IMR-90 (cell line): ENCODE measurements around the gene HDHD3. TPM values are rescaled to one million over a fixed set of nuclear protein-coding genes. Genes with fewer than 3 reads are reported as not detected.
A peak's percentile ranks its signal among the peaks of the same experiment; 100 is the strongest.

Experiments
- ATAC-seq: fragments of 200-7000 bp; cut with Tn5 transposase; 2 replicates; pipeline ENCODE4 v1.9.1; 2020; ENCODE audit warnings: low read depth, mild to moderate bottlenecking, moderate library complexity
- BruUV-seq: library from RNA; stranded (reverse); fragments of 400-500 nt; replicated peaks from 2 replicates; lab custom pipeline; 2021; lab: Mats Ljungman, UMichigan
- CTCF ChIA-PET: fragments of 300-600 bp; formaldehyde crosslinking; extraction: SDS; loops from one replicate; lab custom pipeline; 2021; ENCODE audit warnings: antibody characterized with exemption; lab: Yijun Ruan, JAX
- POLR2A ChIA-PET: fragments of 300-600 bp; sonication (Branson Sonifier 250); formaldehyde crosslinking; loops from one replicate; lab custom pipeline; 2022; ENCODE audit warnings: antibody characterized with exemption; ENCODE audit not compliant: unreplicated experiment; lab: Charles Lee
- DNase-seq: peaks from one replicate; pipeline ENCODE4 v3.0.0; 2013
- H2AFZ ChIP-seq: replicated peaks from 2 replicates; pipeline ENCODE3; 2013; ENCODE audit warnings: low read length, mild to moderate bottlenecking; ENCODE audit not compliant: poor library complexity
- H2AK5ac ChIP-seq: 2 replicates; pipeline ENCODE4 v1.6.1; 2013; ENCODE audit warnings: low read depth, low read length, inconsistent platforms
- H2AK9ac ChIP-seq: replicated peaks from 2 replicates; pipeline ENCODE3; 2013; ENCODE audit warnings: mild to moderate bottlenecking, low read depth, low read length, moderate library complexity; ENCODE audit not compliant: poor library complexity
- H2BK120ac ChIP-seq: 2 replicates; pipeline ENCODE4 v1.6.1; 2013; ENCODE audit warnings: low read depth, low read length, inconsistent platforms
- H2BK15ac ChIP-seq: 3 replicates; pipeline ENCODE4 v1.6.1; 2013; ENCODE audit warnings: low read depth, low read length, inconsistent platforms
- H2BK20ac ChIP-seq: 2 replicates; pipeline ENCODE4 v1.6.1; 2013; ENCODE audit warnings: low read depth, mild to moderate bottlenecking, inconsistent platforms, low read length, moderate library complexity
- H2BK5ac ChIP-seq: 2 replicates; pipeline ENCODE4 v1.6.1; 2013; ENCODE audit warnings: mild to moderate bottlenecking, low read depth, low read length, inconsistent platforms; ENCODE audit not compliant: poor library complexity, severe bottlenecking
- H3K14ac ChIP-seq: replicated peaks from 2 replicates; pipeline ENCODE4 v1.6.1; 2013; ENCODE audit warnings: low read depth, low read length, inconsistent platforms
- H3K18ac ChIP-seq: 2 replicates; pipeline ENCODE4 v1.6.1; 2013; ENCODE audit warnings: low read depth, low read length, control low read depth
- H3K23ac ChIP-seq: 2 replicates; pipeline ENCODE4 v1.6.1; 2013; ENCODE audit warnings: low read depth, low read length, inconsistent platforms
- H3K27ac ChIP-seq: 2 replicates; pipeline ENCODE4 v1.5.1; 2013; ENCODE audit warnings: mild to moderate bottlenecking, control low read depth, low read length; ENCODE audit not compliant: insufficient read depth
- H3K27me3 ChIP-seq: 2 replicates; pipeline ENCODE4 v1.6.1; 2013; ENCODE audit warnings: low read length; ENCODE audit not compliant: control insufficient read depth, insufficient read depth
- H3K36me3 ChIP-seq: 2 replicates; pipeline ENCODE4 v1.6.1; 2013; ENCODE audit warnings: low read length, mixed read lengths; ENCODE audit not compliant: control insufficient read depth, insufficient read depth
- H3K4ac ChIP-seq: 2 replicates; pipeline ENCODE4 v1.6.1; 2013; ENCODE audit warnings: low read depth, low read length, inconsistent platforms
- H3K4me1 ChIP-seq: 2 replicates; pipeline ENCODE4 v1.6.1; 2013; ENCODE audit warnings: low read length, mixed read lengths; ENCODE audit not compliant: control insufficient read depth, insufficient read depth
- H3K4me2 ChIP-seq: 2 replicates; pipeline ENCODE4 v1.6.1; 2013; ENCODE audit warnings: low read depth, mild to moderate bottlenecking, control low read depth, low read length, moderate library complexity
- H3K4me3 ChIP-seq: 2 replicates; pipeline ENCODE4 v1.5.1; 2013; ENCODE audit warnings: low read depth, mild to moderate bottlenecking, control low read depth, low read length, moderate library complexity; ENCODE audit not compliant: insufficient read depth
- H3K56ac ChIP-seq: 2 replicates; pipeline ENCODE4 v1.6.1; 2013; ENCODE audit warnings: low read length, inconsistent platforms; ENCODE audit not compliant: insufficient read depth; ENCODE audit errors: extremely low read depth
- H3K79me1 ChIP-seq, 2 experiments: 2 replicates each; pipeline ENCODE4 v1.6.1; 2013; ENCODE audit warnings: low read length in 2 of 2, inconsistent platforms in 1 of 2, low read depth in 1 of 2
- H3K9ac ChIP-seq: 2 replicates; pipeline ENCODE4 v1.6.1; 2013; ENCODE audit warnings: low read depth, low read length, control low read depth
- H3K9me1 ChIP-seq: 2 replicates; pipeline ENCODE4 v1.6.1; 2013; ENCODE audit warnings: low read length, inconsistent platforms; ENCODE audit not compliant: insufficient read depth
- H3K9me3 ChIP-seq: 2 replicates; pipeline ENCODE4 v1.6.1; 2013; ENCODE audit warnings: low read length; ENCODE audit not compliant: control insufficient read depth, insufficient read depth
- H4K20me1 ChIP-seq: 2 replicates; pipeline ENCODE4 v1.6.1; 2013; ENCODE audit warnings: low read length, inconsistent platforms; ENCODE audit not compliant: insufficient read depth
- H4K5ac ChIP-seq: 2 replicates; pipeline ENCODE4 v1.6.1; 2013; ENCODE audit warnings: mild to moderate bottlenecking, low read depth, low read length, control low read depth
- H4K8ac ChIP-seq, 2 experiments: 2 replicates each; pipeline ENCODE4 v1.6.1; 2013; ENCODE audit warnings: low read depth in 2 of 2, low read length in 2 of 2, control low read depth in 1 of 2, inconsistent platforms in 1 of 2
- H4K91ac ChIP-seq: 2 replicates; pipeline ENCODE4 v1.6.1; 2013; ENCODE audit warnings: low read depth, low read length, inconsistent platforms; ENCODE audit not compliant: insufficient read depth
- FOS ChIP-seq: fragments of 150-350 bp; IDR thresholded peaks from 2 replicates; pipeline ENCODE4 v1.6.1; 2016; ENCODE audit warnings: low read depth, low read length
- MAFK ChIP-seq: IDR thresholded peaks from 2 replicates; pipeline ENCODE4 v1.6.1; 2012; ENCODE audit warnings: low read depth, low read length, improper control_type of control experiment
- MAZ ChIP-seq: IDR thresholded peaks from 2 replicates; pipeline ENCODE4 v1.6.1; 2012; ENCODE audit warnings: low read depth, mild to moderate bottlenecking, low read length, improper control_type of control experiment, moderate library complexity, borderline replicate concordance
- MXI1 ChIP-seq: IDR thresholded peaks from 2 replicates; pipeline ENCODE4 v1.6.1; 2012; ENCODE audit warnings: low read depth, mild to moderate bottlenecking, low read length, moderate library complexity, borderline replicate concordance
- NFE2L2 ChIP-seq: fragments of 150-350 bp; IDR thresholded peaks from 2 replicates; pipeline ENCODE4 v1.6.1; 2016; ENCODE audit warnings: low read depth, mild to moderate bottlenecking, low read length
- POLR2A ChIP-seq: IDR thresholded peaks from 2 replicates; pipeline ENCODE4 v1.6.1; 2012; ENCODE audit warnings: mild to moderate bottlenecking, low read depth, low read length
- RAD21 ChIP-seq: IDR thresholded peaks from 2 replicates; pipeline ENCODE4 v1.6.1; 2012; ENCODE audit warnings: low read length, improper control_type of control experiment
- RCOR1 ChIP-seq: IDR thresholded peaks from 2 replicates; pipeline ENCODE4 v1.6.1; 2012; ENCODE audit warnings: mild to moderate bottlenecking, low read length, improper control_type of control experiment; ENCODE audit not compliant: insufficient replicate concordance
- RFX5 ChIP-seq: IDR thresholded peaks from 2 replicates; pipeline ENCODE4 v1.8.0; 2012; ENCODE audit warnings: low read depth, mild to moderate bottlenecking, low read length, moderate library complexity
- SMC3 ChIP-seq: fragments of 150-350 bp; IDR thresholded peaks from 2 replicates; pipeline ENCODE4 v1.6.1; 2016; ENCODE audit warnings: low read depth, mild to moderate bottlenecking, antibody characterized with exemption, low read length, moderate library complexity
- WGBS, 2 experiments: methylation state at CpG; one replicate each; pipeline versions ENCODE4 v1.1.5 to v1.1.7; 2013; ENCODE audit warnings: missing lambda C conversion rate in 2 of 2; ENCODE audit not compliant: insufficient read length in 1 of 2; ENCODE audit errors: extremely low coverage in 2 of 2; 5-methylcytosine and 5-hydroxymethylcytosine counted together
- dilution Hi-C: fragments of 300-500 bp; cut with HindIII; formaldehyde crosslinking; loops from one replicate; pipeline ENCODE4 v1.14.3; 2018; ENCODE audit warnings: low sequenced_read_pairs; ENCODE audit not compliant: unreplicated experiment
- in situ Hi-C: fragments of 300-500 bp; cut with MboI; formaldehyde crosslinking; loops from 3 replicates; pipeline ENCODE4 v1.14.3; 2019; ENCODE audit warnings: low sequenced_read_pairs, inconsistent platforms, mixed read lengths
- intact Hi-C: fragments of 100-400 bp; cut with micrococcal nuclease; formaldehyde crosslinking; loops from 2 replicates; pipeline ENCODE4 v1.10.0; 2022
- polyA plus RNA-seq, 3 experiments: library from polyadenylated mRNA; depleted of rRNA; stranded (reverse); fragments of >200 nt; gene quantifications; 2 replicates each; pipeline ENCODE4 v1.2.3, GENCODE V29; 2012; ENCODE audit warnings: low replicate concordance in 1 of 3
- total RNA-seq: library from RNA; depleted of rRNA; stranded (reverse); fragments of >200 nt; gene quantifications from 2 replicates; pipeline ENCODE4 v1.2.3, GENCODE V29; 2012
- TF ChIP-seq, protein P1 (sequence below): fragments of 150-350 bp; IDR thresholded peaks from 2 replicates; pipeline ENCODE4 v1.6.1; 2017; ENCODE audit warnings: mild to moderate bottlenecking, antibody characterized with exemption, low read length, low read depth
- TF ChIP-seq, protein P2 (sequence below): conservative IDR thresholded peaks from 2 replicates; pipeline ENCODE4 v1.5.1; 2012; ENCODE audit warnings: mild to moderate bottlenecking, low read depth, low read length, improper control_type of control experiment
- TF ChIP-seq, protein P3 (sequence below): fragments of 150-350 bp; IDR thresholded peaks from 2 replicates; pipeline ENCODE4 v1.6.1; 2016; ENCODE audit warnings: low read depth, mild to moderate bottlenecking, low read length, moderate library complexity, borderline replicate concordance

HDHD3 gene
- total and polyA plus RNA-seq, 2 of the 4 experiments (the other 2 are of a cell fraction): 7.0 to 8.6 TPM

DNA sequence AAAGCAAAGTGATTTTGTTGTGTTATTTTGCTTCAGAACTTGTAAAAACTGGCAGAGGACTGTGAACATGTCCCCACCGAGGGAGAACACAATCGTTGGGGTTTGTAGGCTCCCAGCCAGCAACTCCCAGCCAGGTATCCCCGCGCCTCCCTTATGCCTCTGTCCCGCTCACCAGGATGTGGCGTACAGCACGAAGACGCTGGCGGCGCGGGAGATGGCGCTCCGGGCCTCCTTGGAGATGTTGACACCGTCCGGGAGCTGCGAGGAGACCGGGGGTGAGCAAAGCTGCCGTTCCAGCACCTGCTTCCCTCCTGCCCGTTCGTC is 33.1 kb upstream of the HDHD3 start (continued):
- TF ChIP-seq, protein P1, sequence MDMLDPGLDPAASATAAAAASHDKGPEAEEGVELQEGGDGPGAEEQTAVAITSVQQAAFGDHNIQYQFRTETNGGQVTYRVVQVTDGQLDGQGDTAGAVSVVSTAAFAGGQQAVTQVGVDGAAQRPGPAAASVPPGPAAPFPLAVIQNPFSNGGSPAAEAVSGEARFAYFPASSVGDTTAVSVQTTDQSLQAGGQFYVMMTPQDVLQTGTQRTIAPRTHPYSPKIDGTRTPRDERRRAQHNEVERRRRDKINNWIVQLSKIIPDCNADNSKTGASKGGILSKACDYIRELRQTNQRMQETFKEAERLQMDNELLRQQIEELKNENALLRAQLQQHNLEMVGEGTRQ: no peak
- TF ChIP-seq MAFK: no peak
- no peak for TF ChIP-seq MAZ
- TF ChIP-seq POLR2A: no peak

DNA sequence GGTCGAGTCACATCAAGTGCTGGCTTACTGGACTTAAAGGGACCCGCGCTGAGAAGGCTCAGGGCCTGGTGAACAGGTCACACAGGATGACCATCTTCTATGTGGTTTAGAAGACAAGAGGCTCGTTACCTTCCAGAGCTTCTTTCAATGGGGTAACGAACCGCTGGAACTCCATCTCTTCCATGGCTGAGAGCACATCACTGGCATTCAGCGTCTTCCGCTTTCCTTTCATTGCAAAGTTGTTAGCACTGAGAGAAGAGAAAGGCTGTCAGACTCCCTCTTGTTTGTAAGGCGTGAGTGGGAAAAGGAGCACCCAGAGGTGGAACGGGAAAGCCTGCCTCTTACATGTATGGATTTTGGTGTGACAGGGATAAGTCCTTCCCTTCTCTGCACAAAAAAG is 32.7 kb upstream of the HDHD3 start:
- Histone ChIP-seq H3K4me3 (peak overlapping the region; percentile 78), H3K56ac (peak overlapping the region; percentile 77; the same call in 1 of the 2 replicates), H3K4me1 (peaks cover 3% of the 10 kb centered on the region; the same call in 1 of the 2 replicates), H3K18ac (no peak overlapping the region), H2BK5ac (no peak overlapping the region), H2BK20ac (no peak overlapping the region), H3K79me1 (peaks cover 12 to 19% of the 10 kb centered on the region in 2 experiments; a peak in 3 of 4 replicates), H4K8ac (peak overlapping the region; percentile 96 to 98; a peak in 3 of 4 replicates), H3K14ac (peak overlapping the region; percentile 23; the same call in 1 of the 2 replicates), H3K4ac (peak overlapping the region; percentile 73), H2AK5ac (peak overlapping the region; percentile 69; the same call in 1 of the 2 replicates), H4K91ac (peak overlapping the region; percentile 56; the same call in 1 of the 2 replicates), H3K27me3 (no peaks in the 10 kb centered on the region), H3K36me3 (peaks cover 3% of the 10 kb centered on the region), H3K23ac (peak overlapping the region; percentile 62; the same call in 1 of the 2 replicates), H2AFZ (no peak overlapping the region), H2BK120ac (no peak overlapping the region; the same call in 1 of the 2 replicates), H3K4me2 (peak overlapping the region; percentile 71), H4K5ac (no peak overlapping the region), H4K20me1 (no peaks in the 10 kb centered on the region), H3K9me3 (no peaks in the 10 kb centered on the region), H3K27ac (peak overlapping the region; percentile 94; the same call in 1 of the 2 replicates), H3K9ac (peak overlapping the region; percentile 93), H2BK15ac (no peak overlapping the region), H2AK9ac (peak overlapping the region; percentile 88), H3K9me1 (no peaks in the 10 kb centered on the region)
- ChIA-PET CTCF (no interaction called here), POLR2A (interaction anchor here (0.9 to 1.3 kb wide), 3 partner anchors 8 to 11 kb away, joined by 3 to 4 read pairs (median 3); partner anchors contain the start of gene ALAD)
- dilution Hi-C loops (no loop called here), intact Hi-C loops (no loop called here), in situ Hi-C loops (no loop called here)
- 76% methylated on average over 4 of the region's 10 CpGs; no CpG with 5 or more reads in 1 of the 2 experiments for whole genome bisulfite sequencing, 2 experiments
- no peak for ATAC-seq
- no TSS peak for BruUV-seq
- no peak for DNase-seq
- TF ChIP-seq MAFK: no peak
- no peak for TF ChIP-seq MAZ
- no peak for TF ChIP-seq POLR2A
- no peak for TF ChIP-seq NFE2L2
- TF ChIP-seq RCOR1: no peak
- no peak for TF ChIP-seq MXI1
- TF ChIP-seq RAD21: no peak
- TF ChIP-seq FOS: no peak
- TF ChIP-seq, protein P2, sequence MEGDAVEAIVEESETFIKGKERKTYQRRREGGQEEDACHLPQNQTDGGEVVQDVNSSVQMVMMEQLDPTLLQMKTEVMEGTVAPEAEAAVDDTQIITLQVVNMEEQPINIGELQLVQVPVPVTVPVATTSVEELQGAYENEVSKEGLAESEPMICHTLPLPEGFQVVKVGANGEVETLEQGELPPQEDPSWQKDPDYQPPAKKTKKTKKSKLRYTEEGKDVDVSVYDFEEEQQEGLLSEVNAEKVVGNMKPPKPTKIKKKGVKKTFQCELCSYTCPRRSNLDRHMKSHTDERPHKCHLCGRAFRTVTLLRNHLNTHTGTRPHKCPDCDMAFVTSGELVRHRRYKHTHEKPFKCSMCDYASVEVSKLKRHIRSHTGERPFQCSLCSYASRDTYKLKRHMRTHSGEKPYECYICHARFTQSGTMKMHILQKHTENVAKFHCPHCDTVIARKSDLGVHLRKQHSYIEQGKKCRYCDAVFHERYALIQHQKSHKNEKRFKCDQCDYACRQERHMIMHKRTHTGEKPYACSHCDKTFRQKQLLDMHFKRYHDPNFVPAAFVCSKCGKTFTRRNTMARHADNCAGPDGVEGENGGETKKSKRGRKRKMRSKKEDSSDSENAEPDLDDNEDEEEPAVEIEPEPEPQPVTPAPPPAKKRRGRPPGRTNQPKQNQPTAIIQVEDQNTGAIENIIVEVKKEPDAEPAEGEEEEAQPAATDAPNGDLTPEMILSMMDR: no peak
- TF ChIP-seq, protein P3, sequence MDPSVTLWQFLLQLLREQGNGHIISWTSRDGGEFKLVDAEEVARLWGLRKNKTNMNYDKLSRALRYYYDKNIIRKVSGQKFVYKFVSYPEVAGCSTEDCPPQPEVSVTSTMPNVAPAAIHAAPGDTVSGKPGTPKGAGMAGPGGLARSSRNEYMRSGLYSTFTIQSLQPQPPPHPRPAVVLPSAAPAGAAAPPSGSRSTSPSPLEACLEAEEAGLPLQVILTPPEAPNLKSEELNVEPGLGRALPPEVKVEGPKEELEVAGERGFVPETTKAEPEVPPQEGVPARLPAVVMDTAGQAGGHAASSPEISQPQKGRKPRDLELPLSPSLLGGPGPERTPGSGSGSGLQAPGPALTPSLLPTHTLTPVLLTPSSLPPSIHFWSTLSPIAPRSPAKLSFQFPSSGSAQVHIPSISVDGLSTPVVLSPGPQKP: no peak
- TF ChIP-seq SMC3: no peak
- TF ChIP-seq RFX5: no peak
